ENCODE results near the gene PCBP3. TPM values are rescaled to one million over a fixed set of nuclear protein-coding genes. Genes with fewer than 3 reads are reported as not detected.

PCBP3 gene
- polyA plus RNA-seq, 1 donor (not counting 4 experiments of a cell fraction or from before 2014, with no cell fraction given) = 0.25 TPM

- no peak for FAIRE-seq
- Histone ChIP-seq H3K27ac (ENCODE audit: control insufficient read depth, insufficient read depth, low read length) (no peak overlapping the region), H3K4me2 (ENCODE audit: control insufficient read depth, extremely low read depth, insufficient read depth, low read depth, low read length) (no peak overlapping the region)
These were observed 209.4 kb downstream of the PCBP3 start for GRCh38 chr21:45852886-45853400.

DNA sequence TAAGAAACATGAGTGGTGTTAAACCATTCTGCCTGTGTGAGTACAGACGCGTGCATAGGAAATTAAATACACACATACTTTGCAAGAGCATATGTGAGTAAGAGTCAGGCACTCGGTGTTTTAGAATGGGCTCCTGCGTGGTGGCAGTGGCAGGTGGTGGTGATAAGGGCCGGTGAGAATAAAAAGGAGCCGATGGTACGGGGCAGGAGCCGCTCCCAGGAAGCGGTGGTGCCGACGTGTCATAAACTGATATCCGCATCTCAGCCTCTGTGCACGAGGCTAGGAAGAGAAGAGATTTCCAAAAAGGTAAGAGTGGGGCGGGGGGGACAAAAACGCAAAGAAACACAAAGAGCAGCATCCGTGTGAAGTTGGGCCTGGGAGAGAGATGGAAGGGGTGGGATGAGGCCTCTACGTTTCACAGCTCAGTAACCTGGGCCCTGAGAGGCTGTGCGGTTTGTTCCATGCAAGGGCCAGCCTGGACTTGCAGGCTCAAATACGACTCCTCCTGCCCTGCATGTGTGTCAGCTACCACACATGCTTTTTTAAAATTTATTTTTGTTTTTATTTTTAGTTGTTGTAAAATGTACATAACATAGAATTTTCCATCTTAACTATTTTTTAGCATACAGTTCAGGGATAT lies 210.3 kb downstream of the PCBP3 start:
- H3K4me2 ChIP-seq (ENCODE audit: control insufficient read depth, extremely low read depth, insufficient read depth, low read depth, low read length) = peak overlapping the region; percentile 60

More at GRCh38 chr21:45852886-45853400, 209.4 kb downstream of the PCBP3 start:
- Histone ChIP-seq H3K4me1 (ENCODE audit: control insufficient read depth, extremely low read depth, insufficient read depth, low read length) (peaks cover 15% of the 10 kb centered on the region), H4K20me1 (ENCODE audit: control insufficient read depth, extremely low read depth, insufficient read depth, low read length) (no peaks in the 10 kb centered on the region), H3K9me1 (ENCODE audit: control insufficient read depth, extremely low read depth, insufficient read depth, low read length) (no peaks in the 10 kb centered on the region), H3K9ac (ENCODE audit: control insufficient read depth, extremely low read depth, insufficient read depth, low read length) (no peak overlapping the region), H2AFZ (ENCODE audit: control insufficient read depth, low read length) (no peak overlapping the region), H3K4me3 (ENCODE audit: control insufficient read depth in 2 of 3, extremely low read depth in 1 of 3, insufficient read depth in 2 of 3, low read depth in 1 of 3, low read length in 3 of 3) (no peak overlapping the region), H3K9me3 (ENCODE audit: control insufficient read depth, low read depth, low read length) (no peaks in the 10 kb centered on the region), H3K27me3 (ENCODE audit: control insufficient read depth, extremely low read depth, insufficient read depth, low read length) (no peaks in the 10 kb centered on the region), H3K79me2 (ENCODE audit: control insufficient read depth, insufficient read depth, low read length) (no peaks in the 10 kb centered on the region), H3K36me3 (ENCODE audit: control insufficient read depth in 2 of 2, extremely low read depth in 1 of 2, insufficient read depth in 2 of 2, low read length in 2 of 2) (no peaks in the 10 kb centered on the region)
- TF ChIP-seq, protein P1, sequence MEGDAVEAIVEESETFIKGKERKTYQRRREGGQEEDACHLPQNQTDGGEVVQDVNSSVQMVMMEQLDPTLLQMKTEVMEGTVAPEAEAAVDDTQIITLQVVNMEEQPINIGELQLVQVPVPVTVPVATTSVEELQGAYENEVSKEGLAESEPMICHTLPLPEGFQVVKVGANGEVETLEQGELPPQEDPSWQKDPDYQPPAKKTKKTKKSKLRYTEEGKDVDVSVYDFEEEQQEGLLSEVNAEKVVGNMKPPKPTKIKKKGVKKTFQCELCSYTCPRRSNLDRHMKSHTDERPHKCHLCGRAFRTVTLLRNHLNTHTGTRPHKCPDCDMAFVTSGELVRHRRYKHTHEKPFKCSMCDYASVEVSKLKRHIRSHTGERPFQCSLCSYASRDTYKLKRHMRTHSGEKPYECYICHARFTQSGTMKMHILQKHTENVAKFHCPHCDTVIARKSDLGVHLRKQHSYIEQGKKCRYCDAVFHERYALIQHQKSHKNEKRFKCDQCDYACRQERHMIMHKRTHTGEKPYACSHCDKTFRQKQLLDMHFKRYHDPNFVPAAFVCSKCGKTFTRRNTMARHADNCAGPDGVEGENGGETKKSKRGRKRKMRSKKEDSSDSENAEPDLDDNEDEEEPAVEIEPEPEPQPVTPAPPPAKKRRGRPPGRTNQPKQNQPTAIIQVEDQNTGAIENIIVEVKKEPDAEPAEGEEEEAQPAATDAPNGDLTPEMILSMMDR (optimal IDR thresholded peaks at IDR 0.05 in 1 of 3, IDR thresholded peaks at IDR 0.05 in 1 of 3, conservative IDR thresholded peaks at IDR 0.05 in 1 of 3; ENCODE audit: extremely low read depth in 1 of 3, insufficient read depth in 2 of 3, low read length in 3 of 3) = no peak
- no peak for TF ChIP-seq EZH2 (IDR thresholded peaks at IDR 0.05; ENCODE audit: low read length)
- DNase-seq (ENCODE audit: low read depth, low spot score) = no peak
- dilution Hi-C loops (cut with MboI; ENCODE audit: extremely low pct_ligation_motif_present, low sequenced_read_pairs) = no loop called here

More for the DNA sequence above, 210.3 kb downstream of the PCBP3 start:
- no peaks in the 10 kb centered on the region for H3K9me3 ChIP-seq (ENCODE audit: control insufficient read depth, low read depth, low read length)
- peak overlapping the region; percentile 79 for H2AFZ ChIP-seq (ENCODE audit: control insufficient read depth, low read length)
- no peaks in the 10 kb centered on the region for H3K36me3 ChIP-seq (ENCODE audit: control insufficient read depth in 2 of 2, extremely low read depth in 1 of 2, insufficient read depth in 2 of 2, low read length in 2 of 2)
- no peaks in the 10 kb centered on the region for H4K20me1 ChIP-seq (ENCODE audit: control insufficient read depth, extremely low read depth, insufficient read depth, low read length)
- dilution Hi-C loops (cut with MboI; ENCODE audit: extremely low pct_ligation_motif_present, low sequenced_read_pairs) = no loop called here
- peaks cover 15% of the 10 kb centered on the region for H3K4me1 ChIP-seq (ENCODE audit: control insufficient read depth, extremely low read depth, insufficient read depth, low read length)
- DNase-seq (ENCODE audit: low read depth, low spot score) (peak; percentile 42), FAIRE-seq (peak; percentile 92)
- H3K79me2 ChIP-seq (ENCODE audit: control insufficient read depth, insufficient read depth, low read length) = no peaks in the 10 kb centered on the region
- H3K27ac ChIP-seq (ENCODE audit: control insufficient read depth, insufficient read depth, low read length) = peak overlapping the region; percentile 20
- no peak overlapping the region for H3K4me3 ChIP-seq (ENCODE audit: control insufficient read depth in 2 of 3, extremely low read depth in 1 of 3, insufficient read depth in 2 of 3, low read depth in 1 of 3, low read length in 3 of 3)
- H3K9me1 ChIP-seq (ENCODE audit: control insufficient read depth, extremely low read depth, insufficient read depth, low read length) = no peaks in the 10 kb centered on the region
- no peaks in the 10 kb centered on the region for H3K27me3 ChIP-seq (ENCODE audit: control insufficient read depth, extremely low read depth, insufficient read depth, low read length)
- TF ChIP-seq, protein P1 (optimal IDR thresholded peaks at IDR 0.05 in 1 of 3, IDR thresholded peaks at IDR 0.05 in 1 of 3, conservative IDR thresholded peaks at IDR 0.05 in 1 of 3; ENCODE audit: extremely low read depth in 1 of 3, insufficient read depth in 2 of 3, low read length in 3 of 3) = no peak
- no peak for TF ChIP-seq EZH2 (IDR thresholded peaks at IDR 0.05; ENCODE audit: low read length)
- H3K9ac ChIP-seq (ENCODE audit: control insufficient read depth, extremely low read depth, insufficient read depth, low read length) = no peak overlapping the region
